ENCODE results near the gene AP5M1. TPM values are rescaled to one million over a fixed set of nuclear protein-coding genes. Genes with fewer than 3 reads are reported as not detected.

AP5M1 gene
- 32.5 TPM for total RNA-seq

DNA sequence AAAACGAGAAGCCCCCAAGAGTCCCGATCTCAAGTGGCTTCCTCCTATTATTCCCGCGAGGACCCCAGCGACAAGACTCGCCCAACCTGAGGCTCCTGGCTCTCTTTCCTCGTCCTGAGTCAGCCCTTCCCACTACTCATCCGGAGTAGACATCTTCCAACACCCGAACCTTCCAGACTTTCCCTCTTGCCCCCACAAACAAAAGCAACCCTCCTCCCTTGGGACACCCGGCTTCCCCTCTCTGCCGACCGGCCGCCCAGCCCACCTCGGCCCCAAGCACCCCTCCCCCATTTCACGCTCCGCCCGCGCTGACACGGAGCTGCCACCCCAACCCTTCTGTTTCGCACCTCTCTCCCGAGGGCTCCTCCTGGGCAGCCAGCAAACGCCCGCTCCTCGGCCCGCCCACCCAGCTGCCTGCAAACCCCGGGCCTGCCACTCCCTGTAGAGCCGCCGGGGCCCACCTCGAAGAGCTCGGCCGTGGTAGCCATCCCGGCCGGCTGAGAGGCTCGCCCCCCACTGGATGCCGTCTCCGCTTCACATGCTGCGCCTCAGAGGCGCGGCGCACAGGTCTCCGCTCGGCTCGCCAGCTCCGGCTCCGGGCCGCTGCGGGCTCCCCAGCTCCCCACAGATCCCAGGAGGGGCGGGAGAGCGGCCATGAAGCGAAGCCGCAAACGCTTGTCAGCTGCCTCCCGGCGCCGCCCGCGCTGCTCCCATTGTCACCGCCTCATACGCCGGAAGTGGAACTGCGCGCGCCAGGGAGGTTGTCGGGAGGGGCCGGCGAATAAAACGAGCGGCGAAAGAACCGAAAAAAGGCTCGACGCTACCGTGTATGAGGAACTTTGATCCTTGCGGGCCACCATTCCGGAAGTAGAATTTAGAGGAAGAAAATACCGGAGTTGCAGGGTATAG lies at the start of gene AP5M1, which contains the start of gene EXOC5:
TSS of gene AP5M1 (plus strand) at position 811 of the 909 bp plus-strand sequence. CDS start 344 bp downstream, outside the sequence.
TSS of gene EXOC5 (minus strand) at position 745 of the 909 bp plus-strand sequence. CDS start at position 488, 257 bp downstream.

Other genes starting within 250 kb of the AP5M1 start
- gene EXOC5, start 66 bp upstream of the AP5M1 start, total RNA-seq, result 40.9 TPM
- 17.6 TPM for gene NAA30, start 121.6 kb downstream of the AP5M1 start, total RNA-seq
- 176 TPM for gene CCDC198, start 224.9 kb downstream of the AP5M1 start, total RNA-seq